Measurements from ENCODE around the gene MUC12. TPM values are rescaled to one million over a fixed set of nuclear protein-coding genes. Genes with fewer than 3 reads are reported as not detected.

MUC12 gene
- polyA plus RNA-seq, 1 donor (not counting 4 experiments of a cell fraction or from before 2014, with no cell fraction given), result 0.24 TPM

DNA sequence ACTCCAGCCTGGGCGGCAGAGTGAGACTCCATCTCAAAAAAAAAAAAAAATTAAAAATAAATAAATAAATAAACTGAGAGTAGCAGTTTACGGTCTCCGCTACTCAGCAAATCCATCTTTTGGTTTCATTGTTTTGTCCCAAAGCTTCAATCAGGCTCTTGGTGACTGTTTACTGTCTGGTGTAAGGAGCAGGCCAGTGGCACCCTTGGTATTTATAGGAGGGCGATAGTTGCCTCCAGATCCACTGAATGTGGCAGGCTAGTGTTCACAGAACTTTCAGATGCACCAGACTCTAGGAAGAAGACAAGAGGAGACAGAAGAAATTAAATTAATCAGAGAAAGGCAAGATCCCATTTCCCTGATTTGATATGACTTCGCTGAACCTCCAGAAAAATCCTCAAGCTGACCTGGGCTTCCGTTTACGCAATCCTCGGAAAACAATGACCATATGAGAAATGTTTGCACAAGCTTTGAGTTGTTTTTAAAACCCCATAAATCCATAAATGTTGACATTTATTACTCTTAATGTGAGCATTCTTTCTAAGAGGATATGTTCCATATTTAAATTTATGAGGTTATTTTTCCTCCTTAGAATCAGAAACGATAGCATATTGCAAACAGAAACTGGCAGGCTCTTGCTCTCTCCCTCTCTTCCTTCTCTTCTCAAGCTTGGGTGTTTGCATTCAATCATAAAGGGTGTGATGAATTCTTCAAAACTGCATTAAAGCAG is 27.2 kb upstream of the MUC12 start:
- H3K9me1 ChIP-seq (ENCODE audit: control insufficient read depth, extremely low read depth, insufficient read depth, low read length), result no peaks in the 10 kb centered on the region
- FAIRE-seq (no peak), DNase-seq (ENCODE audit: low read depth, low spot score) (no peak)
- no peaks in the 10 kb centered on the region for H3K27me3 ChIP-seq (ENCODE audit: control insufficient read depth, extremely low read depth, insufficient read depth, low read length)
- H3K36me3 ChIP-seq (ENCODE audit: control insufficient read depth in 2 of 2, extremely low read depth in 1 of 2, insufficient read depth in 2 of 2, low read length in 2 of 2), result no peaks in the 10 kb centered on the region
- no peaks in the 10 kb centered on the region for H3K9me3 ChIP-seq (ENCODE audit: control insufficient read depth, low read depth, low read length)
- no peak overlapping the region for H3K9ac ChIP-seq (ENCODE audit: control insufficient read depth, extremely low read depth, insufficient read depth, low read length)
- H3K27ac ChIP-seq (ENCODE audit: control insufficient read depth, insufficient read depth, low read length), result no peak overlapping the region
- TF ChIP-seq, protein P1, sequence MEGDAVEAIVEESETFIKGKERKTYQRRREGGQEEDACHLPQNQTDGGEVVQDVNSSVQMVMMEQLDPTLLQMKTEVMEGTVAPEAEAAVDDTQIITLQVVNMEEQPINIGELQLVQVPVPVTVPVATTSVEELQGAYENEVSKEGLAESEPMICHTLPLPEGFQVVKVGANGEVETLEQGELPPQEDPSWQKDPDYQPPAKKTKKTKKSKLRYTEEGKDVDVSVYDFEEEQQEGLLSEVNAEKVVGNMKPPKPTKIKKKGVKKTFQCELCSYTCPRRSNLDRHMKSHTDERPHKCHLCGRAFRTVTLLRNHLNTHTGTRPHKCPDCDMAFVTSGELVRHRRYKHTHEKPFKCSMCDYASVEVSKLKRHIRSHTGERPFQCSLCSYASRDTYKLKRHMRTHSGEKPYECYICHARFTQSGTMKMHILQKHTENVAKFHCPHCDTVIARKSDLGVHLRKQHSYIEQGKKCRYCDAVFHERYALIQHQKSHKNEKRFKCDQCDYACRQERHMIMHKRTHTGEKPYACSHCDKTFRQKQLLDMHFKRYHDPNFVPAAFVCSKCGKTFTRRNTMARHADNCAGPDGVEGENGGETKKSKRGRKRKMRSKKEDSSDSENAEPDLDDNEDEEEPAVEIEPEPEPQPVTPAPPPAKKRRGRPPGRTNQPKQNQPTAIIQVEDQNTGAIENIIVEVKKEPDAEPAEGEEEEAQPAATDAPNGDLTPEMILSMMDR (optimal IDR thresholded peaks at IDR 0.05 in 1 of 3, IDR thresholded peaks at IDR 0.05 in 1 of 3, conservative IDR thresholded peaks at IDR 0.05 in 1 of 3; ENCODE audit: extremely low read depth in 1 of 3, insufficient read depth in 2 of 3, low read length in 3 of 3), result no peak
- TF ChIP-seq EZH2 (IDR thresholded peaks at IDR 0.05; ENCODE audit: low read length), result no peak
- no peak overlapping the region for H3K4me2 ChIP-seq (ENCODE audit: control insufficient read depth, extremely low read depth, insufficient read depth, low read depth, low read length)
- H3K4me3 ChIP-seq (ENCODE audit: control insufficient read depth in 2 of 3, extremely low read depth in 1 of 3, insufficient read depth in 2 of 3, low read depth in 1 of 3, low read length in 3 of 3), result no peak overlapping the region
- no peaks in the 10 kb centered on the region for H3K4me1 ChIP-seq (ENCODE audit: control insufficient read depth, extremely low read depth, insufficient read depth, low read length)
- no peaks in the 10 kb centered on the region for H4K20me1 ChIP-seq (ENCODE audit: control insufficient read depth, extremely low read depth, insufficient read depth, low read length)
- dilution Hi-C loops (cut with MboI; ENCODE audit: extremely low pct_ligation_motif_present, low sequenced_read_pairs), result loop anchor here (10.0 kb wide), 1 partner anchor 57 kb away; the partner anchor contains the start of gene UFSP1
- no peaks in the 10 kb centered on the region for H3K79me2 ChIP-seq (ENCODE audit: control insufficient read depth, insufficient read depth, low read length)
- no peak overlapping the region for H2AFZ ChIP-seq (ENCODE audit: control insufficient read depth, low read length)

DNA sequence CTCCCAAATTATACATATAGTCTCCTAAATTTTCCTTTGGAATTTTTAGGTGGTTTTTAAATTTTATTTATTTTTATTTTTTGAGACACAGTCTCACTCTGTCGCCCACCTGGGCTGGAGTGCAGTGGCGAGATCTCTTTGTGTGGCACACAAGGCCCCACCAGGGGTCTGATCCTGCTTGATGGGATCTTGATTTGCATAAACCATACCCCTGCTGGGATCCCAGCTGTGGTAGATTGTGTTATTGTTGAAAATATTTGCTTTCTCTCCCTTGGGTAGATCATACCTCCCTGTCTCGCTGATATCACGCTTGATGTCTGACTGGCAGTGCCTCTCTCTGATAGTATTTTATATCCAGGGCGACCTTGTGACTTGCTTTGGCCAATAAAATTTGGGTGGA is 25.7 kb upstream of the MUC12 start:
- H3K79me2 ChIP-seq (ENCODE audit: control insufficient read depth, insufficient read depth, low read length), result no peaks in the 10 kb centered on the region
- no peak overlapping the region for H3K4me3 ChIP-seq (ENCODE audit: control insufficient read depth in 2 of 3, extremely low read depth in 1 of 3, insufficient read depth in 2 of 3, low read depth in 1 of 3, low read length in 3 of 3)
- H2AFZ ChIP-seq (ENCODE audit: control insufficient read depth, low read length), result no peak overlapping the region
- H3K4me1 ChIP-seq (ENCODE audit: control insufficient read depth, extremely low read depth, insufficient read depth, low read length), result no peaks in the 10 kb centered on the region
- no peak overlapping the region for H3K4me2 ChIP-seq (ENCODE audit: control insufficient read depth, extremely low read depth, insufficient read depth, low read depth, low read length)
- H3K27me3 ChIP-seq (ENCODE audit: control insufficient read depth, extremely low read depth, insufficient read depth, low read length), result no peaks in the 10 kb centered on the region
- TF ChIP-seq EZH2 (IDR thresholded peaks at IDR 0.05; ENCODE audit: low read length), result no peak
- TF ChIP-seq, protein P1 (optimal IDR thresholded peaks at IDR 0.05 in 1 of 3, IDR thresholded peaks at IDR 0.05 in 1 of 3, conservative IDR thresholded peaks at IDR 0.05 in 1 of 3; ENCODE audit: extremely low read depth in 1 of 3, insufficient read depth in 2 of 3, low read length in 3 of 3), result no peak
- H3K9me1 ChIP-seq (ENCODE audit: control insufficient read depth, extremely low read depth, insufficient read depth, low read length), result no peaks in the 10 kb centered on the region
- no peaks in the 10 kb centered on the region for H3K36me3 ChIP-seq (ENCODE audit: control insufficient read depth in 2 of 2, extremely low read depth in 1 of 2, insufficient read depth in 2 of 2, low read length in 2 of 2)
- H4K20me1 ChIP-seq (ENCODE audit: control insufficient read depth, extremely low read depth, insufficient read depth, low read length), result no peaks in the 10 kb centered on the region
- H3K9me3 ChIP-seq (ENCODE audit: control insufficient read depth, low read depth, low read length), result no peaks in the 10 kb centered on the region
- DNase-seq (ENCODE audit: low read depth, low spot score) (no peak), FAIRE-seq (no peak)
- no peak overlapping the region for H3K27ac ChIP-seq (ENCODE audit: control insufficient read depth, insufficient read depth, low read length)
- dilution Hi-C loops (cut with MboI; ENCODE audit: extremely low pct_ligation_motif_present, low sequenced_read_pairs), result loop anchor here (10.0 kb wide), 1 partner anchor 59 kb away; the partner anchor contains the start of gene UFSP1
- no peak overlapping the region for H3K9ac ChIP-seq (ENCODE audit: control insufficient read depth, extremely low read depth, insufficient read depth, low read length)

All from keratinocyte (primary cell).